Spleen (tissue), 11 donors: ENCODE data around the gene FCSK. TPM values are rescaled to one million over a fixed set of nuclear protein-coding genes. Genes with fewer than 3 reads are reported as not detected.

ENCODE experiments used
- DNase-seq: peaks from one replicate; pipeline ENCODE4 v3.0.0-alpha.2; 2020
- H3K27ac ChIP-seq, 8 donors: fragments of 200-600 bp; sonication (generic) in 7 of 8; 1 replicate in 4 of 8; 2 replicates in 4 of 8; pipeline versions ENCODE4 v1.5.0 to v1.8.0; 2016 to 2021; ENCODE audit warnings: inconsistent platforms in 4 of 8, mild to moderate bottlenecking in 4 of 8, moderate library complexity in 1 of 8
- H3K27me3 ChIP-seq, 7 donors: fragments of 200-600 bp; sonication (generic) in 6 of 7; replicated peaks in 1 of 7; 1 replicate in 4 of 7; 2 replicates in 3 of 7; pipeline versions ENCODE4 v1.5.0 to v1.8.0; 2016 to 2021; ENCODE audit warnings: inconsistent platforms in 3 of 7, mild to moderate bottlenecking in 1 of 7
- H3K36me3 ChIP-seq, 6 donors: fragments of 200-600 bp; sonication (generic) in 5 of 6; 1 replicate in 4 of 6; 2 replicates in 2 of 6; pipeline versions ENCODE4 v1.5.0 to v1.8.0; 2016 to 2021; ENCODE audit warnings: inconsistent platforms in 2 of 6
- H3K4me1 ChIP-seq, 6 donors: fragments of 200-600 bp; sonication (generic) in 5 of 6; 1 replicate in 3 of 6; 2 replicates in 3 of 6; pipeline versions ENCODE4 v1.5.0 to v1.8.0; 2016 to 2021; ENCODE audit warnings: inconsistent platforms in 3 of 6
- H3K4me3 ChIP-seq, 8 donors: fragments of 200-600 bp; sonication (generic) in 7 of 8; 1 replicate in 4 of 8; 2 replicates in 4 of 8; pipeline versions ENCODE4 v1.5.0 to v1.8.0; 2016 to 2021; ENCODE audit warnings: inconsistent platforms in 4 of 8, mild to moderate bottlenecking in 4 of 8, moderate library complexity in 2 of 8
- H3K9me3 ChIP-seq, 8 donors: fragments of 200-600 bp; sonication (generic) in 7 of 8; 1 replicate in 4 of 8; 2 replicates in 4 of 8; pipeline versions ENCODE4 v1.5.0 to v1.8.0; 2016 to 2021; ENCODE audit warnings: inconsistent platforms in 4 of 8
- CTCF ChIP-seq, 11 experiments: fragments of 200-600 bp in 7 of 11; fragments of 450-650 bp in 4 of 11; sonication (generic) in 4 of 11; IDR thresholded peaks in 8 of 11; conservative IDR thresholded peaks in 3 of 11; 1 replicate in 7 of 11; 2 replicates in 4 of 11; pipeline versions ENCODE4 v1.4.0 to v1.8.0; 2016 to 2021; ENCODE audit warnings: antibody characterized with exemption in 11 of 11, inconsistent platforms in 4 of 11, mild to moderate bottlenecking in 1 of 11
- POLR2A ChIP-seq, 3 donors: fragments of 450-650 bp; IDR thresholded peaks; one replicate each; pipeline ENCODE4 v1.5.1; 2017; ENCODE audit warnings: antibody characterized with exemption in 3 of 3, mild to moderate bottlenecking in 1 of 3
- POLR2AphosphoS5 ChIP-seq, 3 donors: sonication (generic); formaldehyde crosslinking; IDR thresholded peaks; one replicate each; pipeline ENCODE4 v1.5.1; 2017; ENCODE audit warnings: antibody characterized with exemption in 3 of 3
- WGBS, 5 donors: extraction: QIAGEN DNeasy Blood & Tissue Kit in 3 of 5; methylation state at CpG; one replicate each; pipeline versions ENCODE4 v1.1.5 to v1.1.7; 2013 to 2018; 5-methylcytosine and 5-hydroxymethylcytosine counted together
- intact Hi-C: fragments of 100-400 bp; cut with DNase I; formaldehyde crosslinking; loops from one replicate; pipeline ENCODE4 v1.15.0; 2023; ENCODE audit warnings: low total_unique reads
- polyA plus RNA-seq, 3 donors: library from polyadenylated mRNA; stranded (reverse); fragments of 200-250 nt; gene quantifications; one replicate each; pipeline ENCODE4 v1.2.1, GENCODE V29; 2013
- total RNA-seq, 7 donors: library from RNA; depleted of rRNA in 3 of 7; stranded (reverse); fragments of >200 nt in 3 of 7; fragmentation: NEBNext Ultra II Directional in 4 of 7; extraction: Animal tissue kit (Norgen Biotek cat#: 25700) in 4 of 7; gene quantifications; one replicate each; pipeline versions ENCODE4 v1.1.0 to v1.2.1, GENCODE V29; 2016 to 2021
- donor health status: healthy with polysubstance abuse.
- donor health status: DM: no; HTN: no; CAD: no; lungs with moderate emphysema.
- donor health status: DM: no; HTN: no; CAD: no.
- donor health status: Bipolar disorder and iron deficiency.
- donor health status: healthy.
- donor health status: DM: no; HTN: no; CAD: no.
- donor health status: DM: yes; HTN: yes; CAD: no.

The FCSK gene
- total and polyA plus RNA-seq, 10 donors = 8.1 to 31.9 (median 23.5) TPM

GRCh38 chr16:70421014-70421413 is 33.4 kb upstream of the FCSK start:
- DNase-seq = no peak
- Histone ChIP-seq H3K27ac (peak overlapping the region in 3 of 8 donors; percentile 83 to 96 (median 87)), H3K4me3 (no peak overlapping the region), H3K4me1 (peaks cover 22 to 100% (median 77%) of the 10 kb centered on the region in 6 donors), H3K9me3 (no peaks in the 10 kb centered on the region), H3K27me3 (no peaks in the 10 kb centered on the region), H3K36me3 (peaks cover 0 to 25% (median 4%) of the 10 kb centered on the region in 6 donors)
- intact Hi-C loops = no loop called here
- WGBS, 5 donors = 82 to 86% (median 84%) methylated on average over 7 to 9 of the region's 9 CpGs
- TF ChIP-seq POLR2AphosphoS5 (IDR thresholded peaks at IDR 0.05) (no peak), POLR2A (IDR thresholded peaks at IDR 0.05) (no peak), CTCF (IDR thresholded peaks at IDR 0.05 in 8 of 11, conservative IDR thresholded peaks at IDR 0.05 in 3 of 11) (no peak)

GRCh38 chr16:70421473-70422311 is 32.7 kb upstream of the FCSK start:
- H3K36me3 ChIP-seq = peaks cover 0 to 23% (median 4%) of the 10 kb centered on the region in 6 donors
- H3K4me1 ChIP-seq = peaks cover 22 to 100% (median 73%) of the 10 kb centered on the region in 6 donors
- intact Hi-C loops = no loop called here
- TF ChIP-seq POLR2AphosphoS5 (IDR thresholded peaks at IDR 0.05) = no peak
- TF ChIP-seq CTCF (IDR thresholded peaks at IDR 0.05 in 8 of 11, conservative IDR thresholded peaks at IDR 0.05 in 3 of 11) = no peak
- no peak for TF ChIP-seq POLR2A (IDR thresholded peaks at IDR 0.05)
- no peak overlapping the region for H3K4me3 ChIP-seq
- no peaks in the 10 kb centered on the region for H3K9me3 ChIP-seq
- WGBS, 5 donors = 90 to 92% (median 91%) methylated on average over 10 to 11 of the region's 11 CpGs
- DNase-seq = no peak
- no peaks in the 10 kb centered on the region for H3K27me3 ChIP-seq
- peak overlapping the region in 5 of 8 donors; percentile 74 to 96 (median 84) for H3K27ac ChIP-seq

- peak overlapping the region in 6 of 8 donors; percentile 74 to 96 (median 84) for H3K27ac ChIP-seq
- H3K4me1 ChIP-seq = peaks cover 26 to 100% (median 71%) of the 10 kb centered on the region in 6 donors
- intact Hi-C loops = no loop called here
- H3K4me3 ChIP-seq = no peak overlapping the region
- no peak for DNase-seq
- H3K27me3 ChIP-seq = no peaks in the 10 kb centered on the region
- H3K9me3 ChIP-seq = no peaks in the 10 kb centered on the region
- peaks cover 0 to 20% (median 4%) of the 10 kb centered on the region in 6 donors for H3K36me3 ChIP-seq
- 80 to 95% (median 89%) methylated on average over 4 of the region's 4 CpGs for WGBS, 5 donors
- TF ChIP-seq POLR2A (IDR thresholded peaks at IDR 0.05) (no peak), CTCF (IDR thresholded peaks at IDR 0.05 in 8 of 11, conservative IDR thresholded peaks at IDR 0.05 in 3 of 11) (no peak), POLR2AphosphoS5 (IDR thresholded peaks at IDR 0.05) (no peak)
Observed at GRCh38 chr16:70422543-70422942, 31.9 kb upstream of the FCSK start.

- peaks cover 52 to 100% (median 78%) of the 10 kb centered on the region in 6 donors for H3K4me1 ChIP-seq
- peaks cover 0 to 12% (median 4%) of the 10 kb centered on the region in 6 donors for H3K36me3 ChIP-seq
- no peaks in the 10 kb centered on the region for H3K27me3 ChIP-seq
- H3K27ac ChIP-seq = peak overlapping the region; percentile 69 to 96 (median 88)
- intact Hi-C loops = no loop called here
- no peaks in the 10 kb centered on the region for H3K9me3 ChIP-seq
- DNase-seq = no peak
- 33 to 54% (median 46%) methylated on average over 4 of the region's 4 CpGs for WGBS, 5 donors
- peak overlapping the region in 1 of 8 donors; percentile 38 for H3K4me3 ChIP-seq
- TF ChIP-seq POLR2AphosphoS5 (IDR thresholded peaks at IDR 0.05) = no peak
- no peak for TF ChIP-seq POLR2A (IDR thresholded peaks at IDR 0.05)
- TF ChIP-seq CTCF (IDR thresholded peaks at IDR 0.05 in 8 of 11, conservative IDR thresholded peaks at IDR 0.05 in 3 of 11) = no peak
Observed at GRCh38 chr16:70427786-70428177, 26.6 kb upstream of the FCSK start.
